GM23338 (cell line): ENCODE data around the gene LINGO1. TPM values are rescaled to one million over a fixed set of nuclear protein-coding genes. Genes with fewer than 3 reads are reported as not detected.

Source experiments
- ATAC-seq: fragments of 200-7000 bp; cut with Tn5 transposase; 3 replicates; pipeline ENCODE4 v1.9.1; 2020
- DNase-seq: peaks from one replicate; pipeline ENCODE4 v3.0.0-alpha.2; 2015; ENCODE audit warnings: low spot score
- H2AFZ ChIP-seq: fragments of 200-600 bp; sonication (generic); 2 replicates; pipeline ENCODE4 v1.8.0; 2016; ENCODE audit warnings: antibody characterized with exemption, mild to moderate bottlenecking, moderate library complexity
- H3F3A ChIP-seq: fragments of 200-600 bp; sonication (generic); replicated peaks from 2 replicates; pipeline ENCODE4 v1.8.0; 2017; ENCODE audit warnings: antibody characterized with exemption, mixed run types, low read depth
- H3K27ac ChIP-seq: fragments of 200-600 bp; sonication (generic); 2 replicates; pipeline ENCODE4 v1.6.1; 2016; ENCODE audit warnings: low read depth
- H3K27me3 ChIP-seq: fragments of 200-600 bp; sonication (generic); 2 replicates; pipeline ENCODE4 v1.8.0; 2016; ENCODE audit warnings: mild to moderate bottlenecking, mixed run types, moderate library complexity; ENCODE audit not compliant: insufficient read depth
- H3K36me3 ChIP-seq: fragments of 200-600 bp; sonication (generic); 2 replicates; pipeline ENCODE4 v1.8.0; 2016; ENCODE audit warnings: mild to moderate bottlenecking; ENCODE audit not compliant: insufficient read depth
- H3K4me1 ChIP-seq: fragments of 200-600 bp; sonication (generic); 2 replicates; pipeline ENCODE4 v1.8.0; 2016; ENCODE audit warnings: mild to moderate bottlenecking, moderate library complexity; ENCODE audit not compliant: insufficient read depth
- H3K4me2 ChIP-seq: fragments of 200-600 bp; sonication (generic); 2 replicates; pipeline ENCODE4 v1.7.1; 2017; ENCODE audit warnings: mixed run types
- H3K4me3 ChIP-seq: fragments of 200-600 bp; sonication (generic); 2 replicates; pipeline ENCODE4 v1.6.1; 2016; ENCODE audit warnings: mixed run types
- H3K79me2 ChIP-seq: fragments of 200-600 bp; sonication (generic); replicated peaks from 2 replicates; pipeline ENCODE4 v1.8.0; 2017; ENCODE audit warnings: mild to moderate bottlenecking; ENCODE audit not compliant: insufficient read depth
- H3K9me2 ChIP-seq: fragments of 200-600 bp; sonication (generic); 2 replicates; pipeline ENCODE4 v1.8.0; 2017; ENCODE audit not compliant: insufficient read depth
- H4K20me1 ChIP-seq: fragments of 200-600 bp; sonication (generic); replicated peaks from 2 replicates; pipeline ENCODE4 v1.8.0; 2017; ENCODE audit warnings: mild to moderate bottlenecking; ENCODE audit not compliant: insufficient read depth
- H3K27ac Mint-ChIP-seq: 2 replicates; pipeline ENCODE4 v1.8.0; 2020; ENCODE audit warnings: inconsistent platforms, mild to moderate bottlenecking, moderate library complexity, mixed read lengths
- H3K27me3 Mint-ChIP-seq: 3 replicates; pipeline ENCODE4 v1.8.0; 2022; ENCODE audit warnings: low read depth, mild to moderate bottlenecking, moderate library complexity, mixed read lengths, inconsistent platforms; ENCODE audit not compliant: insufficient read depth, poor library complexity
- H3K36me3 Mint-ChIP-seq: 3 replicates; pipeline ENCODE4 v1.8.0; 2021; ENCODE audit warnings: low read depth, mild to moderate bottlenecking, inconsistent platforms, moderate library complexity, mixed read lengths
- H3K4me1 Mint-ChIP-seq: 3 replicates; pipeline ENCODE4 v1.8.0; 2020; ENCODE audit warnings: mild to moderate bottlenecking, inconsistent platforms, mixed read lengths
- H3K4me3 Mint-ChIP-seq: 3 replicates; pipeline ENCODE4 v1.8.0; 2021; ENCODE audit warnings: moderate library complexity, mild to moderate bottlenecking, inconsistent platforms, mixed read lengths
- H3K9me3 Mint-ChIP-seq: 3 replicates; pipeline ENCODE4 v1.8.0; 2020; ENCODE audit warnings: moderate library complexity, mild to moderate bottlenecking, inconsistent platforms, mixed read lengths
- CREB1 ChIP-seq: fragments of 250-450 bp; sonication (Bioruptor Pico); IDR thresholded peaks from 2 replicates; pipeline ENCODE4 v1.5.0; 2020; ENCODE audit warnings: low read depth, mild to moderate bottlenecking, moderate library complexity
- ETS1 ChIP-seq: IDR thresholded peaks from 2 replicates; pipeline ENCODE4 v1.6.1; 2016; ENCODE audit warnings: antibody characterized with exemption
- EZH2 ChIP-seq: fragments of 200-600 bp; sonication (generic); IDR thresholded peaks from one replicate; pipeline ENCODE4 v1.8.0; 2017; ENCODE audit warnings: antibody characterized with exemption, mild to moderate bottlenecking, low read depth; ENCODE audit not compliant: unreplicated experiment
- EZH2phosphoT487 ChIP-seq: fragments of 200-600 bp; sonication (generic); IDR thresholded peaks from one replicate; pipeline ENCODE4 v1.8.1; 2018; ENCODE audit warnings: antibody characterized with exemption; ENCODE audit not compliant: unreplicated experiment
- JUNB ChIP-seq: IDR thresholded peaks from one replicate; pipeline ENCODE4 v1.6.1; 2016; ENCODE audit warnings: antibody characterized with exemption; ENCODE audit not compliant: unreplicated experiment
- NANOG ChIP-seq: IDR thresholded peaks from 2 replicates; pipeline ENCODE4 v1.6.1; 2016; ENCODE audit warnings: antibody characterized with exemption, borderline replicate concordance
- POLR2AphosphoS5 ChIP-seq: IDR thresholded peaks from 2 replicates; pipeline ENCODE4 v1.6.1; 2016; ENCODE audit warnings: antibody characterized with exemption, low read depth
- REST ChIP-seq: IDR thresholded peaks from one replicate; pipeline ENCODE4 v1.6.1; 2018; ENCODE audit warnings: antibody characterized with exemption; ENCODE audit not compliant: unreplicated experiment
- STAT1 ChIP-seq: IDR thresholded peaks from one replicate; pipeline ENCODE4 v1.6.1; 2016; ENCODE audit warnings: antibody characterized with exemption; ENCODE audit not compliant: unreplicated experiment
- ZNF114 ChIP-seq: fragments of 250-450 bp; sonication (Bioruptor Pico); IDR thresholded peaks from 2 replicates; pipeline ENCODE4 v1.5.0; 2020; ENCODE audit warnings: mild to moderate bottlenecking, moderate library complexity
- ZNF462 ChIP-seq: fragments of 250-450 bp; sonication (Bioruptor Pico); IDR thresholded peaks from 2 replicates; pipeline ENCODE4 v1.5.0; 2020; ENCODE audit warnings: mild to moderate bottlenecking, moderate library complexity
- polyA plus RNA-seq: library from polyadenylated mRNA; unstranded; fragments of >200 nt; fragmentation: Nextera tagmentation; extraction: Ambion mirVana; gene quantifications from 2 replicates; pipeline ENCODE4 v1.2.1, GENCODE V29; 2016
- total RNA-seq: library from RNA; depleted of rRNA; stranded (reverse); fragments of >200 nt; shearing (Covaris generic); gene quantifications from 2 replicates; pipeline ENCODE4 v1.2.3, GENCODE V29; 2014

The LINGO1 gene
- total and polyA plus RNA-seq, 2 experiments from 2014 or later, result 16.9 to 63.1 TPM

GRCh38 chr15:77671362-77672056 lies 38.8 kb upstream of the LINGO1 start:
- H3K4me1 Mint-ChIP-seq, result peaks cover 5% of the 10 kb centered on the region; the same call in 2 of the 3 replicates
- Histone ChIP-seq H3K4me1 (no peaks in the 10 kb centered on the region), H3K27me3 (no peaks in the 10 kb centered on the region), H3K4me2 (no peak overlapping the region), H3K4me3 (no peak overlapping the region), H3K9me2 (no peaks in the 10 kb centered on the region), H4K20me1 (no peaks in the 10 kb centered on the region), H2AFZ (no peak overlapping the region), H3F3A (no peaks in the 10 kb centered on the region), H3K36me3 (no peaks in the 10 kb centered on the region), H3K79me2 (no peaks in the 10 kb centered on the region), H3K27ac (no peak overlapping the region)
- no peak overlapping the region for H3K4me3 Mint-ChIP-seq
- no peaks in the 10 kb centered on the region for H3K27me3 Mint-ChIP-seq
- DNase-seq, result no peak
- ATAC-seq, result peak; percentile 13; the same call in 2 of the 3 replicates
- H3K36me3 Mint-ChIP-seq, result no peaks in the 10 kb centered on the region
- no peaks in the 10 kb centered on the region for H3K9me3 Mint-ChIP-seq
- no peak for TF ChIP-seq JUNB
- no peak for TF ChIP-seq CREB1 (CRISPR knock-in tag)
- TF ChIP-seq POLR2AphosphoS5, result no peak
- no peak for TF ChIP-seq EZH2phosphoT487
- no peak for TF ChIP-seq NANOG
- TF ChIP-seq STAT1, result no peak
- no peak for TF ChIP-seq ZNF462 (CRISPR knock-in tag)
- TF ChIP-seq EZH2, result no peak
- TF ChIP-seq REST, result no peak
- no peak for TF ChIP-seq ZNF114 (CRISPR knock-in tag)
- no peak for TF ChIP-seq ETS1
- H3K27ac Mint-ChIP-seq, result no peak overlapping the region
